ENCODE measurements around the gene NHSL1. TPM values are rescaled to one million over a fixed set of nuclear protein-coding genes. Genes with fewer than 3 reads are reported as not detected.

Gene NHSL1
- polyA plus RNA-seq (2013, experiment 1 of 2; ENCODE audit: insufficient read length): 9.2 TPM
- polyA plus RNA-seq (2013, experiment 2 of 2; ENCODE audit: insufficient read length): 11.0 TPM

GRCh38 chr6:138499303-138500018 is at the start of gene NHSL1:
NHSL1 (minus strand) TSS chr6:138499494; CDS start chr6:138499290, 204 bp downstream.
- DNase-seq: peak; percentile 34

GRCh38 chr6:138546733-138547185 is 47.5 kb upstream of the NHSL1 start:
- DNase-seq: no peak

DNA sequence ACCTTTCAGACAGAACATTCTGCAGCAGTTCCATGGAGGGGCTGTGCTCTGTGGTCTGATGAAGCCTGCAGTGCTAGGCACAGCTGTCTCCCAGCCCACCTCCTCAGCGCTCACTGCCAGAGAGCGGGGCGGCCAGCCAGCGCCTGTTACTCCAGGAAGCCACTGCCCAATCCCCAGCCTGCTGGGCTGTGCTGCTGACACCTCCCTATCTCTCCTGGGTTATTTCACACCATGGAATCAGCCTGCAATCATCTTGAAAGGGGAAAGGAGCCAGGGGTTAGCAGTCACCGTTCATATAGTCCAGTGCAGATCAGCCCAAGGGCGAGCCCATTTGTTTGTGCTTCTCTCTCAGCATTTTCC is 46.3 kb upstream of the NHSL1 start:
- DNase-seq: peak; percentile 77

DNA sequence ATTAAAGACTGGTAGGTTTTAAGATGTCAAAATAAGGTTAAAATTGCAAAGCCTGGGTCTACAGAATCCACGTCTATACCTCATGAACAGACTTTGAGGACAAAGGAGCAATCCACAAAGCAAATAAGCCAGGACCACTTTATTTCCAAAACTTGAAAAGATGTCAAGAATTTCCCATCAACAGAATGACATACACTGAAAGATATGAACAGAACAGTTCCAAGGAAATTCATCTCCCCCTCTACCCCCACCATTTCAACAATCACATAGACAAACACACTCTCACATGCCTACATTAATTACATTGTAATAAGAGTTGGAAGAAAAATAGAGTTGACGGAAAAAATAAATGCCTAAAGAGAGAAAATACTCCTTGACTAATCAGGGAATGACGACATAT is 45.2 kb upstream of the NHSL1 start:
- DNase-seq: peak; percentile 71

GRCh38 chr6:138543657-138544056 is 44.4 kb upstream of the NHSL1 start:
- no peak for DNase-seq

- DNase-seq: no peak
Measured at GRCh38 chr6:138541823-138542481, 42.7 kb upstream of the NHSL1 start.

DNA sequence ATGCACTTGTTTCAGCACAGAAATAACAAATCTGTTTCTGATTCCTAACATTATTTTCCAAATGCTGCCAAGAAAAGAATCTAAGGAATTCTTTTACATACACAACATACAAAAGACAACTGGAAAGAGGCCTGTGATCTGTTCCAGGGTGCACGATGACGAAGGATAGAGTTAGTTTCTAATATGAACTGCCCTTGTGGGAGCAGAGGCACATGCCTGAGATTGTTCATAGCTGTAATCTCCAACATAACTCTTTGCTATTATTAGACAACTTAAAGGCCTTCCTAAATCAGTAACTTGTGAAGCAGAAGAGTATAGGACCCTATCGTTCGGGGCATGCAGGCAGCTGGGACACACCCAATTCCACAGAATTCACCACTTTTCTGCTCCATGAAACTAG is 41.2 kb upstream of the NHSL1 start:
- DNase-seq: peak; percentile 97

DNA sequence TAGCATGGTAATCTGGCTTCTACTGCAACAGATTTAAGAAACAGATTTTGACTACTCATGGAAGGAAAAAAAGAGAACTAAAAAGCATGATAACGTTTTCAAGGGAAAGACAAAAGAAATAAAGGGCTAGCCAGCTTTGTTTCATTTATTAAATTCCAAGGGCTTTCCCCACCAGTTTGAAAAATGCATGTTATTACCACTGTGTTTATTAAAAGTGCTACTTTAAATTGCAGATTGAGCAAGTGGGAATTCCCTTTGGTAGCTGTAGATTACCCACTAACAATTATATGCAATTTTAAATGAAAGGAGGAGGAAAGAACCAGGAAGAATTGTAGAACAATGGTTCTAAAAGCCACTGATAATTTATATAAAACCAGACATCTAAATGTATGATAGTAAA is 40.6 kb upstream of the NHSL1 start:
- DNase-seq: no peak

DNA sequence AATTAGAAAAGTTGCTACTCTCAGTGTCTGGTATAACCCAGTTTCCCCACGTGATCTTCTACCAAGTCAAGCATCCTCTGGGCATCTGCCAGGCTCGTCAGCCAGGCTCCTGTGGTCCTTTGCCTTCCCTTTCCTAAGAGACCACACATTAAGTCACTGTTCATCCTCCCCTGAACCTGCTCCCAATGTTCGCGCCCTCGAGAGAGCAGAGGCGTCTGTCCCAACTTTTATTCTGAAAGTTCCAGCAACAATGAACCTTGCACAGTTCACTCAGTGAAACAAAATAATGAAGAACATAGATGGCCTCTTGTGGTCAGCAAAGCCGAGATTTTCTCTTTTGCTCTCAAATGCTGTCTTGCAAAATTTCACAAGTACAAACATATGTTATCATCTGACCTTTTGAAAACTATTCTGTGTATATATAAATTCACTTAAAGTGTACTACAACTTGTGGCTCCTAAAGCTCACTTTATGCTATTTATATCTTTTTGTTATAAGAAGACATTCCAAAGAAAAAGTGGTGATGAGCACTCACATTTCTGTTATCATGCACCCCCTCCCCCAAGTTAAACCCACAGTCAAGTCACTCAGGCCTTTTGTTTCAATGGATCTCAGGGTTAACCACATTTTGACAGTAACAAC is 39.2 kb upstream of the NHSL1 start:
- DNase-seq: peak; percentile 58

- peak; percentile 65 for DNase-seq
Measured at GRCh38 chr6:138537106-138537505, 37.8 kb upstream of the NHSL1 start.

DNA sequence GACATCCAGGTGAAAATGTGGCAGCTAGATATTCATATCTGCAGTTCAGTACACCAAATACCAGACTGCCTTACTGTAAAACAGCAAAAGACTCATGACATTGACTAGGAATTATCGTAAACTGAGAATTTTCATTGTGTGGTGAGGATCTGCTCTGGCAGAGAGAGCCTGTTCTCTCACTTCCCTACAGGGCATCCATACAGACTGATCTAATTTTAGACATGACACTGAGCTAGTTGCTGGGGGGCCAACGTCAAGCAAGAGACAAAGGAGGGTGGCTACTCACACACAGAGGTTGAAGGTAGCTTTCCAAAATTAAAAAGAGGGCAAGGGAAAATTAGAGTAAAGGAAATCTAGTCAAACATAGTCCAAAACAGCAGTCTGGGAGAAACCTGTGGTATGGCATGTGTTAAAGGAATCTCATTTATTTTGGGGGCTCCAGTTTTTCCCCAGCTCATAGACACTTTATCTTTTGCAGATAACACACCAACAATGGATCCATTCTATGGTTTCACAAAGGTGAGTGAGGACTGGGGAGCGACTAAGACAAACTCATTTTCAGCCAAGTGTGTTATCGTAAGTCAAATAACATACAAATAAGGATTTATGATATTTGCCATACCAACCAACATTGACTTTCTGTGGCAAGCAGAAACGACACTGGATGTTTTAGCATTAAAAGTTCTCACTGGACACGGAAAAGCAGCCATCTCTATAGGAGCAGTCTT is 36.6 kb upstream of the NHSL1 start:
- no peak for DNase-seq

- DNase-seq: no peak
Measured at GRCh38 chr6:138533667-138534066, 34.4 kb upstream of the NHSL1 start.

- DNase-seq: no peak
Measured at GRCh38 chr6:138531387-138531786, 32.1 kb upstream of the NHSL1 start.

- DNase-seq: no peak
Measured at GRCh38 chr6:138529478-138529877, 30.2 kb upstream of the NHSL1 start.

DNA sequence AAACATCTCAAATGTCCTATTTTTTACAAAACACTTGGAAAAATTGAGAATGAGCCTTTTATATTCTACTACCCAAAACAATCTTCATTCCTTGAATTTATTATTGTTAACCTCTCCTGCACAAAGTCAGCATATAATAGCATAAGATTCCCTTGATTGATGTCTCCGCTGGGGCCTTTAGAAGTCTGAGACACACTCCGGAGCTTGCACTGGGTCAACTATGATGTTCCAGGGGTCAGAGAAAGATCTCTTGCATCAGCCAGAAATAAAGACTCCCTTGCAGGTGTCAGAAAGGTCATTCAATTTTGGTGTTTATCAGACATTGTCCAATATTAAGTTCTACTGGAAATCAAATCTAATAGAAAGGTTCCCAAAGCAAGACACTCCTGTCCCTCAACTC is 29.7 kb upstream of the NHSL1 start:
- no peak for DNase-seq

- no peak for DNase-seq
Measured at GRCh38 chr6:138528137-138528536, 28.8 kb upstream of the NHSL1 start.

- no peak for DNase-seq
Measured at GRCh38 chr6:138527411-138528088, 28.3 kb upstream of the NHSL1 start.

GRCh38 chr6:138526822-138527235 is 27.5 kb upstream of the NHSL1 start:
- no peak for DNase-seq

DNA sequence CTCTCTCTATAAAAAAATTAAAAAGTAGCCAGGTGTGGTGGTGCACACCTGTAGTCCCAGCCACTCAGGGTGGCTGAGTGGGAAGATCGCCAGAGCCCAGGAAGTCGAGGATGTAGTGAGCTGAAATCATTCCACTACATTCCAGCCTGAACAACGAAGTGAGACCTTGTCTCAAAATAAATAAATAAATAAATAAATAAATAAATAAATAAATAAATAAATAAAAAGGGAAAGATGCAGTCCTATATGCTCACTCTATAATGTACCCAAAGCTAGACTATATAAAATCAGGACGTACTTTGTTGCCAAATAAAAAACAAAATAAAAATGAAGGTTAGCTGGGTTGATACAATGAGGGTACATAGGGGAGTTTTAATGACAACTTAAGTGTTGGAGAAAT is 26.1 kb upstream of the NHSL1 start:
- DNase-seq: no peak

DNA sequence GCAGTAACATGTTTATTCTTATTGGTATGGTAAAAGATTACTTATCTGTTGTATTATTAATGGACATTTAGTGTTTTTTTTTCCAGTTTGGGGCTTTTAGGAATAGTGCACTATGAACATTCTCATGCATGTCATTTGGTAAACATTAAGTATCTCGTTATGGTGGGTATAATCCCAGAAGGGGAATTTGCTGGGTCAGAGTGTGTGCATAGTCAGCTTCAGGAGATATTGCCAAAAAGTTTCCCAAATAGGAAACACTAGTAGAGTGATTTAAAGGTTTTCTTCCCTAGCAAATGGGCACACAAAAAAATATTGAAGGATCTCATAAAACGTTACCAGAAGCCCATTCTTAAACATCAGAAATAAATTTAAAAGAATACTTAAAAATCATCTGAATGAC is 25.2 kb upstream of the NHSL1 start:
- DNase-seq: no peak

- DNase-seq: peak; percentile 63
Measured at GRCh38 chr6:138523347-138524210, 24.3 kb upstream of the NHSL1 start.

Measured in fibroblast of skin of scalp (primary cell).